Fibroblast of upper back skin (primary cell): ENCODE results near the gene EVI5L.
A peak's percentile ranks its signal among the peaks of the same experiment; 100 is the strongest.
"Not testable (repeated sequence)": the region's sequence is repeated elsewhere in the genome, so short reads cannot be mapped to it uniquely, and the experiment has no call there.

Experiments used
- DNase-seq: peaks from one replicate; pipeline ENCODE4 v3.0.0-alpha.2; 2013

Gene EVI5L

DNA sequence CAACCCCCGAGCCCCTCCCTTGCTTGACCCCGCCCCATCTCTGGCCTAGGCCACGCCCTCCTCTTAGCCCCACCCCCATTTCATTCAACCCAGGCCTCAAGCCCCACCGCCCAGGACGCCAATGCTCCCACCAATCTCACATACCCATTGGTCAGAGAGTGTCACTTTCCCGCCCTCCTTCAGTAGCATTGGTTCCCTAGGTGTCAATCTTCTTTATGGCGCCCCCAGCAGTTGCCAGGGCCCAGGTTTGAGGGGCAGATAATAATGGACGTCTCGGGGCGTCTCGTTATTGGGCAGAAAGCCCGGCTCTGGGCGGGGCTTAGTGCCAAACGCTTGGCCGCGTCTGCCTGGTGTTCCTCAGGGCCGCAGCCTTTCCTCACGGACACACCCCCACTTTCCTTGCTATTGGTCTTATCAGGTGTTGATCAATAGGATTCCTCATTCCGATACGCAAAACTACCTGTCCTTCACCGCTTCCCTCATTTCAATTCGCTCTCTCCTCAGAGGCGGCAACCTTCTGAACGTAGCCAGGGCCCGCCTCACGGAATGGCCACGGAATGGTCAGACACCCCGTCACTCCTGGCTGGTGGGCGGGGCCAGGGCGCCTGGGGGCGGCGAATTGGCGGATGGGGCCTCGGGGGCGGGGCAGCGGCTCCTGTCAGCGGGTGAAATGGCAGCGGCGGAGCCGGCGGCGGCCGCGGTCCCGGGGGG is at the start of gene EVI5L:
Gene EVI5L, plus strand, starts transcription at position 658 of the 711 bp plus-strand sequence. CDS start 16,325 bp downstream, outside the sequence.
- peak; percentile 100 for DNase-seq

DNA sequence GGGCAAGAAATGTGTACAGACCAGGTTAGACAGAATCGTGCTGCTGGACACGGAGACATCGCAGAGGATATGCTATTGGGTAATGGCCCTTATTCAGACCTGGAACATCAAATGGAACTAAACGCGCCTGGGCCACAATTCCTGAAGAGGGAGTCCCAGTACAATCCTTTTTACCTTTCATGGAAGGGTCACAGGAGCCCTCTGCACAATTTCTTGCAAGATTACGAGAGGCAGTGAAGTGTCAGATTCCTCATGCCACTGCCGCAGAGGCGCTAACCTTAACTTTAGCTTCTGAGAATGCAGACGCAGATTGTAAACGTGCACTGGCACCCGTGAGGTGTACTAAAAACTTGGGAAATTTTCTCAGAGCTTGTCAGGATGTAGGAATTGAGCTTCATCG is 48.9 kb upstream of the EVI5L start:
- DNase-seq: no peak

DNA sequence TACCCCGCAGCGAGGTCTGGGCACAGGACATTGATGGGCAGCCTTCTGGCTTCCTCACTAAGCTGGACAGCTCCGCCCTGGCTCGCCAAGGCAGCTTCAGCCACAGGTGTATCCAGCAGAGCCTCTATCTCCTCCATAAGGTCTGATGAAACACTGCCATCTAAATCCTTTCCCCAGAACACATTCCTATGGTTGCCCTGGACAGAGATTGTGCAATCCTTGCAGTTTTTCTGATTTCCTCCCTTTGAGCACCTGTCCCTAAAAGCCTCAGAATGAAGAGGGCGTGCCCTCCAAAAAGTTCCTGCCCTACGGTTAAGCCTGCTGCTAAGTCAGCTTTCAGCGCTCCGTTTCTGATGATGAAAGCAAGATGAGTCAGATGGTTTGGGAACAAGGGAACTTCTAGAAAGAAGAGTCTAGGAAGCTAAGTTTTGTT is 46.0 kb upstream of the EVI5L start:
- peak; percentile 12 for DNase-seq

DNA sequence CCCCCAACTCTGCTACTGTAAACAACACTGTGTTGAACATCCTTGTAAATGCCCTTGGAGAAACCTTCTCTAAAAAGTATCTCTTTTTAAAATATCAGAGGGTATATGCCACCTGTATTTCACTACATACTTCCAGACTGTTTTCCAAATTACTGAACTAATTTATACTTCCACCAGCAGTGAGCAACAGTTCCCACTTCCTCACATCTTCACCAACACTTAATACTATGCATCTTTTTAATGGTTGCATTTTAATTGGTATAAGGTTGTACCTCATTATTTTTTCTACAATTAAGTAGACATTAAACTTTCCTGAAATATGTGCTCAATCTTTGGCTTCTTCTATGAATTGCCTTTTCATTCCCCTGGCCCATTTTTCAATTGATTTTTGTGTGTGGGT is 45.2 kb upstream of the EVI5L start:
- DNase-seq: no peak

DNA sequence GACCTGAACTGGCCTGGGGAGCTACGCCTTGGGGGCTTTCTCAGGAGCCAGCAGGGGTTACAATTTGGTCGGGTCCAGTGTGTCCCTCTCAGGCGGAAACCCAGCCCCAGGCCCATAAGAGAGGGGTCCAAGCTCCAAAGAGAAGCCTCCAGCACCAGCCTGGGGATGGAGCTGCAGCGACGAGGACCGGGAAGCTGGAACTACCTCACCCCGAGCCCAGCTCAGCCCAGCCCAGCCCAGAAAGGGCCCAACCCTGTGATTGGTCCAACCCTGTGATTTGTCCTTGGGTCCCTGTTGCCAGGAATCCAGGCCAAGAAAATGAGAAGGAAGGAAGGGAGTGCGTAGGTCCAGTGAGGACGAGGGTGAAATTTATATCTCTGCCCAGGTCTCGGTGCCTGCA is 42.9 kb upstream of the EVI5L start:
- DNase-seq: no peak

DNA sequence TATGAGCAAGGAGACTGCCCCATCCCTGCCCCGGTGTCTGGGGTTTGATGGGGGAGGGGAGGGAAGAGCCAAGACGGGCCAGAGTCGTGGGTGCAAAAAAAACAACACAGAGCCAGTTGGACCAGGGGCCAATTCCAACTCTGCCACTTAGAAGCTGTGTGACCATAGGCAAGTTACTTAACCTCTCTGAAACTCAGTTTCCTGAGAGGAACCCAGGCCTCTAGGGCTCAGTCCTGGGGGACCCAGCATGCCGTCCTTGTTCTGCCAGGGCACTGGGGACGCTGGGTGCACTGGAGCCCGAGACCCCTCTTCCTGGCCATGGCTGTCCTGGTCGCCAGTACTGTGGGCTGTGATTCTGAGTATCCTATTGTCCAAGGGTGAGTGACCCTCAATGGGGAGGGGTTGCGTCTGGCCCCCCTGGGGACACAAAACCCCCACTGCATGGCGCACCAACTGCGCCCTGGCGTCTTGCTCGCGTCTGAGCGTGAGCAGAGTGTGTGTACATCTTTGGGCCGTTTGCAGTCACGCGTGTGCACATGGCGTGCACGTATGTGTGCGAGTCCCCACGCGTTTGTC is 42.3 kb upstream of the EVI5L start:
- DNase-seq: no peak

DNA sequence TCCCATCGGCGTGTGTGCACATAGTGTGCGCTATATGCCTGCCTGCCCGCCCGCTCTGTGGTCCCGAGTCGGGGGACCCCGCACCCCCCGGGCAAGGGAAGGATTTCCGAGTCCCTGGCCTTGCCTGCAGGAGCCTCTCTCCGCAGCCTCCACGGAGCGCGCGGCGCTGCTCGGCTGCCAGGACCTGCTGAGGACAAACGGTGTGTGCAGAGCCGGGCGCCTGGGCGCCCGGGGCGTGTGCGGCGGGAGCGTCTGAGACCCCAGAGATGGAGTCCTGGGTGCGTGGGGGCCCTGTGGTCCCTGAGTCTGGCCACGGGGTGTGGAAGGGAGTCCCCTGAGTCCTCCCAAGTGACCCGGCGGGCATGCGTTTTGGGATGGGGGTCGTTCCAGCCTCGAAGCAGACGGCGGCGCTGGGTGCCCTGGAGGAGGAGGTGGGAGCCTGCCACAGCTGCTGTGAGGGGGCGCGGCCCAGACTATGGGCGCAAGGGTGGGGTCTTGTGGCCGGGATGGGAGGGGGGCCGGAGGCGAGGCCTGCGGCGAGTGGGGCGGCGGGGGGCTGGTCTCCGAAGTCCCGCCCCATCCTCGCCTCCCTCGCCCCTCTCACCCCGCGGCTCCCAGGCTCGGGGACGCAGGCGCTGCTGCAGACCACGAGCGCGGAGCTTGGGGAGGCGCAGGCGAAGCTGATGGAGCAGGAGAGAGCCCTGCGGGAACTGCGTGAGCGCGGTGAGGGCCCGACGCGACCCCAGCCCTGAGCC is 41.7 kb upstream of the EVI5L start:
- DNase-seq: no peak

DNA sequence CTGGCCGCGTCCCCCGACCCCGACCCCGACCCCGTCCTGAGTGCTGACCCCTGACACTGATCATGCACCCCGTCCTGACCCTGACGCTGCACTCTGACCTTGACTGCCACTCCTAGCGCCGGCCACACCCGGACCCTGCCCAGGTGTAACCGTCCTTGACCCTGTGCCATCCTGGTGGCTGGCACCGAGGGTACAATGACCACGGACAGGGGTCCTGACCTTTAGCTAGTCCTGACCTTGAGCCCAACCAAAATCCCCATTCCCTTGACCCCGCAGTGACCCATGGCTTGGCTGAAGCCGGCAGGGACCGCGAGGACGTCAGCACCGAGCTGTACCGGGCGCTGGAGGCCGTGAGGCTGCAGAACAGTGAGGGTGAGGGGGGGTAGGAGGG is 41.1 kb upstream of the EVI5L start:
- no peak for DNase-seq

DNA sequence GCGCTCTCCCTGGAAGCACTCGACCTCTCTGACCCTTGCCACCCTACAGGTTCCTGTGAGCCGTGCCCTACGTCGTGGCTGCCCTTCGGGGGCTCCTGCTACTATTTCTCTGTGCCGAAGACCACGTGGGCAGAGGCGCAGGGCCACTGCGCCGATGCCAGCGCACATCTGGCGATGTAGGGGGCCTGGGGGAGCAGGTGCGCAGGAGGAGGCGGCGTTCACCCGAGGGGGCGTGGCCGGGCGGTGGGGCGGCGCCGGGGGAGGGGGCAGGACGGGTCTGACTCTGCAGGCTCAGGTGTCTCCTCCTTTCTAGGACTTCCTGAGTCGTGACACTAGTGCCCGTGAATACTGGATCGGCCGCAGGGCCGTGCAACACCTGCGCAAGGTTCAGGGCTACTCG is 40.6 kb upstream of the EVI5L start:
- no peak for DNase-seq

DNA sequence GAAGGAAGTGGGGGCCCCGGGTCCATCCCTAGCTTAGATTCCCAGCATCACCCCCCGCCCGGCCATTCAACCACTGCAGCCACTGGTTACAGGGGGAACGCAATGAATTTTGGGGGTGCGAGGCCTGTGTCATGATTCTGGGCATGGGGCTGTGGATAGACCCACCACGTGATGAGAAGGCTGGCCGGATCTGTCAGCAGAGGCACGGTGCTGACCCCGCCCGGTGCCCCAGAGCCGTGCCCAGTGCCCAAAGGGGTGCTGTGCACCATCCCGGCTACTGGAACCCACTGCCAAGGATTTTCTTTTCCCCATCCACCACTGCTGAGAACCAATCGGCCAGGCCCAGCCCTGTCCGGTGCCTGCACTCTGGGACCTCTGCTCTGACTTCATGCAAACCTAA is 39.6 kb upstream of the EVI5L start:
- no peak for DNase-seq

DNA sequence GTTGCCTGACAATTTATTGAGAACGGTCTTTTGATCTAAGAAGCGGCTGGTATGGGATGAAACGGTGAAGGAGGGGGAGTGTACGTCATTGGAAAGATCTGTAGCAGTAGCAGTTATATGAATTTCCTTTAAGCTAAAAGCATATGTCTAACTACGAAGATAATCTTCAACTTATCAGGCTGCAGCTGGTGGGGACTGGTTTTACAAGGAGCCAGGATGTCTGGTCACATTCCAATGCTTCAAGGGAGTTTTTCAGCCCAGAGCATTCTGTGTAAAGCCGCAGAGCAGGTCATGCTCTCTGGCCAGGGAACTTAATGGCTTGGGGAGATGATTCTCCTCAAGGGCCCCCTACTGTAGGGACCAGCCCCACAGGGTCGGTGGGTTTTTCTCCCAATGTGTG is 37.7 kb upstream of the EVI5L start:
- DNase-seq: no peak

DNA sequence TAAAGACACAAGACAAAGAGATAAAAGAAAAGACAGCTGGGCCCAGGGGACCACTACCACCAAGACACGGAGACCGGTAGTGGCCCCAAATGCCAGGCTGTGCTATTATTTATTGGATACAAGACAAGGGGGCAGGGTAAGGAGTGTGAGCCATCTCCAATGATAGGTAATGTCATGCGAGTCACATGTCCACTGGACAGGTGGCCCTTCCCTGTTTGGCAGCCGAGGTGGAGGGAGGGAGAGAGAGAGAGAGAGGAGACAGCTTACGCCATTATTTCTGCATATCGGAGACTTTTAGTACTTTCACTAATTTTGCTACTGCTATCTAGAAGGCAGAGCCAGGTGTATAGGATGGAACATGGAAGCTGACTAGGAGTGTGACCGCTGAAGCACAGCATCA is 37.3 kb upstream of the EVI5L start:
- not testable (repeated sequence) for DNase-seq

DNA sequence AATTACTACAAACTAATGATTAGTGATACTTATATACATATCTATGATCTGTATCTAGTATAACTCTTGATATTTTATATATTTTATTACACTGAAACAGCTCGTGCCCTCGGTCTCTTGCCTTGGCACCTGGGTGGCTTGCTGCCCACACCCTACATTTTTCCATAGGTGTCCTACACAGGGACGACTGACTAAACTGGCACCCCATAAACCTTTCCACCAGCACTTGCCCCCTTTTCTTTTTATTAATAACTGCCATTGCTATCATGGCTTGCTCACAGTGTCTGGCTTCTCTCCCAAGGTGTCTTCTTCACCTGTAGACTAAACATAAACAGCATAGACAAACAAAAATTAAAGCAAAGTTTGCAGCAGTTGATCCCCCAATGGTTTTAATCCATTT is 36.5 kb upstream of the EVI5L start:
- no peak for DNase-seq

DNA sequence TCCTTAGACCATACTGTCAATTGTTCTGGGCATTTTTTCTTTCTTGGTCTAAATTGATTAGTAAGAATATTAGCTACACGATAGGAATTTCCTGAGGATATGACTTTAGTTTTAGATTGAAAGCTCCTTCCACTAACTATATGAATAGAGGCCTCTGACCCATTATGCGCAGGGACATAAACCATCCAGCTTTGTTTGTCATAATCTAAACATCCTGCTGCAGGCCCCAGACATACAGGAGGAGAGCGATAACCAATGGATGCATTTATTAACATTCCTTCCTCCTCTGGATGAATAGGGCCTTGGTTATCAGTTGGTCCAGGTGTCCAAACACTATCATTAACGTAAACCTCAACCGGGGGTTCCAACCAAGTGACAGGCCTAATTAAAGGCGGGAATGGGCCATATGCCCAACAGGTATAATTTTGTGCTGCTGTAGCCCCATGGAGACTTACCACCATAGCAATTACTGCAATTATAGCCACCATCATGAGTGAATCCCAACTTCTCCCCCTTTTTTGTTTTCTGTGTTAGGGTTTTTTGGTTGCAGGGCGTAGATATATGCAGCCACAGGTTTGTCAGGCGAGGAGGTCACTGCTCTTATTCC is 34.4 kb upstream of the EVI5L start:
- no peak for DNase-seq

DNA sequence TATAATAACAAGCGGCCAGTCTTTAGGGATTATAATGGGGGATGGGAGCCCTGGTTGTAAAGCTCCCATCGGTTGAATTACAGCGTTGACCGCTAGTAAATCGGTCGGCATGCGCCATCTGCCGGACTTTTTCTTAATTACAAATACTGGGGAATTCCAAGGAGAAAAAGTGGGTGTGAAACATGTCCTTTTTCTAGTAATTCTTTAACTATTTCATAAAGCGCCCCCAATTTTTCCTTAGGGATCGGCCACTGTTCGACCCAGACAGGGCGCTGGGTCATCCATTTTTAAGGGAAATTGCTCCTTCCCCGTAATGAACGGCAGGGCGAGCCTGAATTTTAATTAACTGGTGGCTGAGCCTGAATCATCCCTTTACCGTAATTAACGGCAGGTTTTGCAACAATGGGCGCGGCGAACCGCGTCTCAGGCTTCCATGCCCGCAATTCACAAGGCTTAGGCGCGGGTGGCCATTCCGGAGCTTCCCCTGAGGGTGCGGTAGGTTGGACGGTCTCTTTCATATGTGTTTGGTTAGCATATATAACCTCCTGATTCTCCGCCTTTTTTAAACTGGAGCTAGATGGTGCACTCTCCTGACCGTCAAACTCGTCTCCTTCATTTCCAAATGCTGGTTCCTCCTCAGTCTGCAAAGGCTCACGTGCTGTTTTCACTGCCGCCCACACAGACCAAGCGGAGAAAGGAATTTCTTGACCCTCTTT is 30.2 kb upstream of the EVI5L start:
- DNase-seq: peak; percentile 58

DNA sequence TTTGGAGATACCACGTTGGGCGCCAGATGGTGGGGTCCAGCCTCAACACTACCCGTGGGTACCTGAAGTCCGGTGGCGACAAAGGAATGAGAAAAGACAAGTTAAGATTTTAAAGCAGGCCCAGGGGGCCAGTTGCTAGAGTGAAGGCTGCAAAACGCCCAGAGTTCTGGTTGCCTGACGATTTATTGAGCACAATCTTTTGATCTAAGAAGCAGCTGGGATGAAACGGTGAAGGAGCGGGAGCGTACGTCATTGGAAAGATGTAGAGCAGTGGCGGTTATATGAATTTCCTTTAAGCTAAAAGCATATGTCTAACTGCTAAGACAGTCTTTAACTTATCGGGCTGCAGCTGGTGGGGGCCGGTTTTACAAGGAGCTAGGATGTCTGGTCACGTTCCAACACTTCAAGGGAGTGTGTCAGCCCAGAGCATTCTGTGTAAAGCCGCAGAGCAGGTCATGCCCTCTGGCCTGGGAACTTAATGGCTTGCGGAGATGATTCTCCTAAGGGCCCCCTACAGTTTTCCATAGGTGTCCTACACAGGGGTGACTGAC is 28.9 kb upstream of the EVI5L start:
- DNase-seq: no peak

DNA sequence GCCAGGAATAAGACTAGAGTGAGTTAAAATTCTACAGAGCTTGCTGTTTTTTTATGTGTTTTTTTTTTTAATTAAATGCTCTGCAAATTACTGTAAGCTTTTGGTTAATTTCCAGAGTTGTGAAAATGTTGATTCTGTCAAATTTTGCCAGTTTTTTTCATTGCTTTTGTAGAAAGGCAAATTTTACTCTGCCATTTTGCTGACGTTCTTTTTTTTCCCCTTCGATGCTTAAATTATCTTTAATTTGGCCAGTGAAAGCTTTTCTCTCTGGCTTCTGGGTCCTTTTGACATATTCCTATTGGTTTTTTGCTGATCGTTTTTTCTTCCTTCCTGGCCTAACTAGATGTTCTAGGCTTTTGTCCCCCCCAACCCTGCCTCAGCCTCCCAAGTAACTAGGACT is 23.8 kb upstream of the EVI5L start:
- DNase-seq: no peak

DNA sequence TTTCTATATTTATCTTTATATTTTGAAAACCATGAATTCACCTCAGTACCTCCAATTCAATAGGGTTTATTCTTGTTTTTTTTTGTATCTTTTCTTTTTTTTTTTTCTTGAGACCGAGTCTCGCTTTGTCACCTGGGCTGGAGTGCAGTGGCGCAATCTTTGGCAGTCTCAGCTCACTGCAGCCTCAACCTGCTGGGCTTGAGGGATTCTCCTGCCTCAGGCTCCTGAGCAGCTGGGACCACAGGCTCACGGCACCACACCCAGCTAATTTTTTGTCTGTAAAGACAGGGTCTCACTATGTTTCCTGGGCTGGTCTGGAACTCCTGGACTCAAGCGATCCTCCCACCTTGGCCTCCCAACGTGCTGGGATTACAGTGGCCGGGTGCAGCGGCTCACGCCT is 23.1 kb upstream of the EVI5L start:
- DNase-seq: no peak

DNA sequence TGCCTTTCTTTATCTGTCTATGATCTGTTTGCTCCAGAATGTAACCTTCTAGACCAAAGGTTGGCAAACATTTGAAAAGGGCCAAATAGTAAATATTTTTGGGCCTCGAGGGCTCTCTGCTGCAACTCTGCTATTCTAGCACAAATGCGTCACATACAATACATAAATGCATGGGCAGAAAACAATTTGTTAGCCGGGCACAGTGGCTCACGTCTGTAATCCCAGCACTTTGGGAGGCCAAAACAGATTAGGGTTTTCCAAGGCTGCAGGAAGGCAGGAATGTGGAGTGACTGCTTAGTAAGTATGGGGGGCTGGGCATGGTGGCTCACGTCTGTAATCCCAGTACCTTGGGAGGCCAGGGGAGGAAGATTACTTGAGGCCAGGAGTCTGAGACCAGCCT is 21.9 kb upstream of the EVI5L start:
- no peak for DNase-seq

DNA sequence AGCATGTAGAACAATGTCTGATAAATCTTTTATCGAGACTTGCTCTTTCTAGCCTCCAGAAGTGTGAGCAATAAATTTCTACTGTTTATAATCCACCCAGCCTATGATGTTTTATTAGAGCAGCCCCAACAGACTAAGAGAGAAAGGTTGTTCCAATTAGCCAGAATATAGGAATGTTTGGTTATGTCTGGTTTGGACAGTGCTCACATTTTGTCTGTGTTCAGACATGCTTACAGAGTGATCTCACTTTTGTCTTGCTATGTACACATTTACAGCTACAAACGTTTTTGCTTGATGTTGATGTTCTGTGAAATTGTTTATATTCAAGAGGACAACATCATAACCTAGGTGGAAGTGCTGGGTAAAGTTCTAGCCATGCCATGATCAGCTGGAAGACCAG is 18.0 kb upstream of the EVI5L start:
- DNase-seq: no peak

DNA sequence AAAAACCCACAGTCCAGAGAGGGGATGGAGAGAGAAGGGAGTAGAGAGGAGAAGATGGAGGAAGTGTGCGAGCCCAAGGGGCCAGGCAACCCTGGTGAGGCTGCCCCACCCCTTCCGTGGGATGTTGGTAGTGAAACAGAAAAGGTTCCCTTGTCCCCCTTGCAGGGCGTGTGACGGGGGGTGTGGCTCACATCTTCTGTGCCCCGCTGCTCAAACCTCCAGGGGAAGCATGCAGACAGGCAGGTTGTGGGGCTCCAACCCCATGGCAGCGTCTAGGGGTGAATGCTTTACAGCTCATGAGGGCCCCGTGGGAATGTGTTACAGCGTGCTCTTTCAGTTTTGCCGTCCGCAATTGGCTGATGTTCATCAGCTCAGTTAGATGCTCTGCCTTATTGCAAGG is 14.7 kb upstream of the EVI5L start:
- no peak for DNase-seq

DNA sequence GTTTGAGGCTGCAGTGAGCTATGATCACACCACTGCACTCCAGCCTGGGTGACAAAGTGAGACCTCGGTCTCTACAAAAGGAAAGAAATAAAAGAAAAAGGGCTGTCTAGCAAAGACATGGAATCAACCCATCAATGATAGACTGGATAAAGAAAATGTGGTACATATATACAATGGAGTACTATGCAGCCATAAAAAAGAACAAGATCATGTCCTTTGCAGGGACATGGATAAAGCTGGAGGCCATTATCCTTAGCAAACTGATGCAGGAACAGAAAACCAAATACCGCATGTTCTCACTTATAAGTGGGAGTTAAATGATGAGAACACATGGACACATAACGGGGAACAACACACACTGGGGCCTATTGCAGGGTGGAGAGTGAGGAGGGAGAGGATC is 14.0 kb upstream of the EVI5L start:
- DNase-seq: not testable (repeated sequence)

DNA sequence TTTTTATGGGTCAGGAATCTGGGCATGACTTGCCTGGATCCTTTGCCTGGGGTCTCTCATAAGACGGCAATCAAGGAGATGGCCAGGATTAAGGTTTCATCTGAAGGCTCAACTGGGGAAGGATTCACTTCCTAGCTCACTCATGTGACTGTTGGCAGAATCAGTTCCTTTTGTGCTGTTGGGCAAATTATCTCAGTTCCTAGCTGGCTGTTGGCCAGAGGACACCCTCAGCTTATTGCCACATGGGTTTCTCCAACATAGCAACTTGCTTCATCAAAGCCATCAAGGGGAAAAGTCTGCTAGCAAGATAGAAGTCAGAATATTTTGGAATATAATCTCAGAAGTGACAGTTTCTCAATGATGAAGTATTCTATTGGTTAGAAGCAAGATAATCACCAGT is 12.2 kb upstream of the EVI5L start:
- DNase-seq: no peak
